Erythroblast (primary cell): ENCODE results near the gene DIPK1A.

ENCODE experiments used
- GATA1 ChIP-seq: IDR thresholded peaks from 2 replicates; pipeline ENCODE4 v1.6.1; 2011; ENCODE audit warnings: low read depth, mild to moderate bottlenecking, control low read depth, low read length, moderate library complexity
- POLR2A ChIP-seq: IDR thresholded peaks from 2 replicates; pipeline ENCODE4 v1.6.1; 2011; ENCODE audit warnings: mild to moderate bottlenecking, low read length

GRCh38 chr1:92842082-92843045, 118.9 kb downstream of the DIPK1A start:
- no peak for TF ChIP-seq POLR2A
- TF ChIP-seq GATA1, result no peak
